Right atrium auricular region (tissue), 2 donors: Measurements from ENCODE around the gene GFRA1. TPM values are rescaled to one million over a fixed set of nuclear protein-coding genes. Genes with fewer than 3 reads are reported as not detected.

ENCODE experiments used
- DNase-seq: peaks from one replicate; pipeline ENCODE4 v3.0.0-alpha.2; 2019; ENCODE audit warnings: low spot score
- H3K27ac ChIP-seq, 2 donors: fragments of 200-600 bp; sonication (generic); 1 replicate in 1 of 2; 2 replicates in 1 of 2; pipeline ENCODE4 v1.5.1; 2016 to 2019
- H3K27me3 ChIP-seq, 2 donors: fragments of 200-600 bp; sonication (generic); one replicate each; pipeline versions ENCODE4 v1.5.1 to v1.6.0; 2017 to 2019
- H3K36me3 ChIP-seq: fragments of 200-600 bp; sonication (generic); one replicate; pipeline ENCODE4 v1.5.1; 2016
- H3K4me1 ChIP-seq, 2 donors: fragments of 200-600 bp; sonication (generic); one replicate each; pipeline versions ENCODE4 v1.5.1 to v1.6.0; 2017 to 2019
- H3K4me3 ChIP-seq, 2 donors: fragments of 200-600 bp; sonication (generic); 1 replicate in 1 of 2; 2 replicates in 1 of 2; pipeline ENCODE4 v1.5.1; 2017 to 2019; ENCODE audit warnings: mild to moderate bottlenecking in 1 of 2, moderate library complexity in 1 of 2
- H3K9me3 ChIP-seq, 2 donors: fragments of 200-600 bp; sonication (generic); one replicate each; pipeline ENCODE4 v1.5.1; 2019
- total RNA-seq, 2 donors: library from RNA; depleted of rRNA; stranded (reverse); fragments of >200 nt; gene quantifications; one replicate each; pipeline ENCODE4 v1.1.0, GENCODE V29; 2016
- TF ChIP-seq, protein P1 (sequence below), 2 donors: fragments of 200-600 bp; sonication (generic); IDR thresholded peaks; one replicate each; pipeline ENCODE4 v1.5.1; 2019; ENCODE audit warnings: antibody characterized with exemption in 2 of 2

The GFRA1 gene
- total RNA-seq, 2 donors from 2014 or later: 9.1 to 18.7 TPM

DNA sequence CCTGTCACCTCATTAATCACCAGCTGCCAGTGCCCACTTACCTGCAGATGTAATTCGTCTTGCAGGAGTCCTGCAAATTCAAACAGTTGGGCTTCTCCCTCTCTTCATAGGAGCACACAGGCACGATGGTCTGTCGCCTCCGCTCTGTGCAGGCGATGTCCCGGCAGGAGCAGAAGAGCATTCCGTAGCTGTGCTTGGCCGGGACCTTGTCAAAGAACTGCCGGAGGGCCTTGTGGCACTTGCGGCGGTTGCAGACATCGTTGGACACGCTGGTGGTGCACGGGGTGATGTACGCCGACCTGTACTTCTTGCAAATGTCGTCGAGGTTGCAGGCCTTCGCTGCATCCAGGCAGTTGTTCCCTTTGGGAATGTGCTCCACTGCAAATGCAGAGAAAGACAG lies 147.8 kb downstream of the GFRA1 start:
- Histone ChIP-seq H3K27me3 (no peaks in the 10 kb centered on the region), H3K4me1 (no peaks in the 10 kb centered on the region), H3K9me3 (peaks cover 0 to 8% of the 10 kb centered on the region in 2 donors), H3K27ac (no peak overlapping the region), H3K36me3 (no peaks in the 10 kb centered on the region), H3K4me3 (no peak overlapping the region)
- no peak for DNase-seq
- TF ChIP-seq, protein P1, sequence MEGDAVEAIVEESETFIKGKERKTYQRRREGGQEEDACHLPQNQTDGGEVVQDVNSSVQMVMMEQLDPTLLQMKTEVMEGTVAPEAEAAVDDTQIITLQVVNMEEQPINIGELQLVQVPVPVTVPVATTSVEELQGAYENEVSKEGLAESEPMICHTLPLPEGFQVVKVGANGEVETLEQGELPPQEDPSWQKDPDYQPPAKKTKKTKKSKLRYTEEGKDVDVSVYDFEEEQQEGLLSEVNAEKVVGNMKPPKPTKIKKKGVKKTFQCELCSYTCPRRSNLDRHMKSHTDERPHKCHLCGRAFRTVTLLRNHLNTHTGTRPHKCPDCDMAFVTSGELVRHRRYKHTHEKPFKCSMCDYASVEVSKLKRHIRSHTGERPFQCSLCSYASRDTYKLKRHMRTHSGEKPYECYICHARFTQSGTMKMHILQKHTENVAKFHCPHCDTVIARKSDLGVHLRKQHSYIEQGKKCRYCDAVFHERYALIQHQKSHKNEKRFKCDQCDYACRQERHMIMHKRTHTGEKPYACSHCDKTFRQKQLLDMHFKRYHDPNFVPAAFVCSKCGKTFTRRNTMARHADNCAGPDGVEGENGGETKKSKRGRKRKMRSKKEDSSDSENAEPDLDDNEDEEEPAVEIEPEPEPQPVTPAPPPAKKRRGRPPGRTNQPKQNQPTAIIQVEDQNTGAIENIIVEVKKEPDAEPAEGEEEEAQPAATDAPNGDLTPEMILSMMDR (IDR thresholded peaks at IDR 0.05): no peak

DNA sequence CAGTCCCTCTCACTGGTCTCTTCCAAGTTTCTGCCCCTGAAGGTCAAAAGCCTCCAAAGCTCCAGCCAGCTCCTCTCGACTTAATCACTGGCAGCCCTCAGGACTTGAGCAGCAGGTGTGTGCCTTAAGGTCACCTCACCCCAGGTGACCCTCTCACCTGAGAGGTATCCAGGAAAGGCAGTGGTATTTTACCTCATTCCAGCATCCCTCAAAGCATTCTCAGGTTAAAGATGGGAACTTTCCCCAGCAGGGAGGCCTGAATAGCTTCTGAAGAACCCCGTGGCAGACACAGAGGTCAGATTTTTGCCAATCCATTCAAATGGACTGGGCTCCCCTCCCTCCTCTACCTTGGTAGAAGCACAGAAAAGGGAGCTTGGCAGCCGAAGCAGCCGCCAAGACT lies 148.2 kb downstream of the GFRA1 start:
- Histone ChIP-seq H3K36me3 (no peaks in the 10 kb centered on the region), H3K27me3 (no peaks in the 10 kb centered on the region), H3K27ac (no peak overlapping the region), H3K4me3 (no peak overlapping the region), H3K4me1 (no peaks in the 10 kb centered on the region), H3K9me3 (peaks cover 0 to 4% of the 10 kb centered on the region in 2 donors)
- TF ChIP-seq, protein P1 (IDR thresholded peaks at IDR 0.05): no peak
- DNase-seq: no peak

DNA sequence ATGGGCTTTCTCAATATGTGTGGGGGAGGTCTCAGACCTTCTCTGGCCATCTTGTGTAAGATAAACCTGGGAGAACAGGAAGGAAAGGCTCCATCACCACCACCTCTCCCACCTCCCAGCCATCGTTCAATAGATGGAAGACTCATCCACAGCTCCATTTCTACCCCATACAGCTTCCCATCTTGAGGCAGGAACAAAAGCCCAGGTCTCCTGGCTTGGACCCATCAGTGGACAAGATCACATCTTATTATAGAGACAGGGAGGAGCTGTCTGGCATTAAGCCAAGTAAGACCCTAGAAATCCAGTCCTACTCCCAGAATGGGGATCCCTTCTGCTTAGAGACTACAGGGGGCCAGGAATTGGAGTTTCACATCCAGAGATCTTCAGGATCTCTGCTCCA lies 150.3 kb downstream of the GFRA1 start:
- Histone ChIP-seq H3K4me3 (no peak overlapping the region), H3K9me3 (no peaks in the 10 kb centered on the region), H3K27me3 (no peaks in the 10 kb centered on the region), H3K36me3 (no peaks in the 10 kb centered on the region), H3K27ac (no peak overlapping the region), H3K4me1 (no peaks in the 10 kb centered on the region)
- TF ChIP-seq, protein P1 (IDR thresholded peaks at IDR 0.05): no peak
- no peak for DNase-seq

DNA sequence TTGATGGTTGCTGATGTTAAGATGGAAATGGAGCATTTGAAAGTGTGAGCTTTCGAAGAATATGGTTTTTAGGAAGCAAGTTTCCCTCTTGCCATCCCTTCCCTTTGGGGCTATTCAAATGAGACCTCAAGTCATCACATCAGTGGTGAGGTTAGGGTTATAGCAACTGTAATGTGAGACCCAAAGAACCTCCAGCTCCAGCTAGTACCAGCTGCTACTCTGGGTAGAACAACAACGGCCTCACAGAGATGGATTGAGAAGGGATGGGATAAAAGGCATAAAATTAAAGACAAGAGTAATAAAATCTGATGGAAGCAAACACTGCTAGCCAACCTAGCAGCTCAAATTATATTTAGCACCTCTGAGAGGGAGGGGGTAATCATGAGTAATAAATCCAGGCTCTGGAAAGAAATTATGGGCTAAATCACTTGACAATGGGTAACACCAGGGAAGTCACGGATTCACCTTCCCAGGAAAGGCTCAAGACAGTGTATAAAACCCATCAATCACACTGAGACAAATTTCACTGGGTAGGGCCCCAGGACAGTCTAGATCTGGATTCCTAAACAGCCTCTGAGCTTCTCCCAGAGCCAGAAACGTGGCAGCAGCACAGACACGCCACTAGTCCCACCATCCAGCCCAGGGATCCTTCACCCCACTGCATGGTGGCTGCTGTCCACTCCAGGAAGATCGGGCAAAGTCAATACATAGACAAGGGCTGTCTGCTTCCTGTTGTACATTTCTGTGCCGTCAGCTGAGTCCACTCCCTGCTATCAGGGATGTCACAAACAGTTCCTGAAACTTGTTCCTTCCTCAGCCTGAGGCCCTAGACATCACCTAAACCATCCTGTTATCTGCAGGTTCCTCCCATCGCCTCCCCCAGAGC lies 151.1 kb downstream of the GFRA1 start:
- H3K4me1 ChIP-seq: no peaks in the 10 kb centered on the region
- TF ChIP-seq, protein P1 (IDR thresholded peaks at IDR 0.05): no peak
- no peaks in the 10 kb centered on the region for H3K9me3 ChIP-seq
- no peaks in the 10 kb centered on the region for H3K36me3 ChIP-seq
- H3K27me3 ChIP-seq: no peaks in the 10 kb centered on the region
- DNase-seq: no peak
- H3K4me3 ChIP-seq: no peak overlapping the region
- H3K27ac ChIP-seq: no peak overlapping the region

DNA sequence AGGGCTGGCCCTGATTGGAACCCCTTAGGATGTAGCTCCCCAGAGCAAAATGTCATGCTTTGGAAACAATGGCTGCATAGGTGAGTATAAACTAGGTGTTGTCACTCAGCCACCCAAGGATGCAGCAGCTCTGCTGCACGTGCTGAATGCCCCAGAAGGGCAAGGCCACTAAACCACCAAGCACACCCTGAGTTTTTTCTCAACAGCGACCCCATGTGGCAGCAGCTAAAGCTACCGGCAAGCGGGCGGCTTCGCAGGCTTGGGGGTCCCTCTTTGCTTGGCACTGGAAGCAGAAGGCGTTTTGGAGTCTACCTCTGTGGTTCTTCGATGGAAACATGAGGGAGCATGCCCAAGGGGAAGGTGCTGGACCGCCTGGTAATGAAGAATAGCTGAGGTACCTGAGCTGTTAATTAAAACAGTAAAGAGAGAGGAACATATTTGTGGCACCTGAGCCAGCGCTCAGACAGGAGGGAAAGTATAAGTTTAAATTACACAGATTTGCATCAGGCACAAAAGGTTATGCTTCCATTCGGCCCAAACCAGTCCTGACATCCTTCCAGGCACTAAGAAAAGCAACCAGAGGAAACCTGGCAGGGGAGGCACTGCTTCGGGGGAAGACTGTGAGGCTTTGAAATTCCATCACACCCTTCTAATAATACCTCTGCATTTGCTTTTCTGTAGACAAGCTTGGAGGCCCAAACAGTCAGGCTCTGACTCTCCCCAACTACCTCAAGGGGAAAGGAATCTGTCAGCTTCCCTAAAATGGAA lies 152.1 kb downstream of the GFRA1 start:
- no peaks in the 10 kb centered on the region for H3K27me3 ChIP-seq
- H3K4me1 ChIP-seq: no peaks in the 10 kb centered on the region
- H3K27ac ChIP-seq: no peak overlapping the region
- no peak for DNase-seq
- no peaks in the 10 kb centered on the region for H3K36me3 ChIP-seq
- no peaks in the 10 kb centered on the region for H3K9me3 ChIP-seq
- TF ChIP-seq, protein P1 (IDR thresholded peaks at IDR 0.05): peak in 1 of 2 donors; percentile 30
- H3K4me3 ChIP-seq: no peak overlapping the region
